GM12878 (cell line): Measurements from ENCODE around the gene LATS2. TPM values are rescaled to one million over a fixed set of nuclear protein-coding genes. Genes with fewer than 3 reads are reported as not detected.

Source experiments
- ATAC-seq: fragments of 200-7000 bp; cut with Tn5 transposase; 3 replicates; pipeline ENCODE4 v1.9.1; 2020; ENCODE audit warnings: mild to moderate bottlenecking, moderate library complexity
- BruUV-seq: library from RNA; stranded (reverse); fragments of 400-500 nt; replicated peaks from 2 replicates; lab custom pipeline; 2021; lab: Mats Ljungman, UMichigan
- CTCF ChIA-PET: fragments of 300-600 bp; sonication (Branson Sonifier 250); formaldehyde crosslinking; extraction: SDS; loops from one replicate; lab custom pipeline; 2021; ENCODE audit warnings: inconsistent platforms; lab: Yijun Ruan, JAX
- POLR2A ChIA-PET: fragments of 350-600 bp; formaldehyde crosslinking; extraction: SDS; loops from one replicate; lab custom pipeline; 2021; ENCODE audit warnings: inconsistent platforms; lab: Charles Lee
- RAD21 ChIA-PET: fragments of 300-600 bp; sonication (Branson Sonifier 250); formaldehyde crosslinking; loops from one replicate; lab custom pipeline; 2023; ENCODE audit warnings: antibody characterized with exemption; ENCODE audit not compliant: unreplicated experiment; lab: Charles Lee
- SMC1A ChIA-PET: fragments of 300-600 bp; sonication (Branson Sonifier 250); formaldehyde crosslinking; loops from one replicate; lab custom pipeline; 2023; ENCODE audit not compliant: unreplicated experiment, uncharacterized antibody; lab: Charles Lee
- DNase-seq: peaks from one replicate; pipeline ENCODE4 v3.0.0-alpha.2; 2011; ENCODE audit warnings: low read depth, low spot score
- FAIRE-seq: peaks from 3 replicates; lab custom pipeline; 2011; peaks lifted over from hg19 to GRCh38; lab: Jason Lieb, UNC
- H2AFZ ChIP-seq: 2 replicates; pipeline ENCODE4 v1.6.0; 2011; ENCODE audit warnings: low read depth, low read length, control low read depth; ENCODE audit not compliant: control insufficient read depth
- H3K27ac ChIP-seq: 2 replicates; pipeline ENCODE4 v1.5.1; 2011; ENCODE audit warnings: control low read depth; ENCODE audit not compliant: control insufficient read depth, insufficient read depth
- H3K27me3 ChIP-seq, 2 experiments: replicated peaks in 1 of 2; 2 replicates each; pipeline versions ENCODE4 v1.6.0 to v1.6.1; 2011; ENCODE audit warnings: low read length in 1 of 2; ENCODE audit not compliant: control insufficient read depth in 2 of 2, insufficient read depth in 2 of 2
- H3K36me3 ChIP-seq, 2 experiments: 2 replicates each; pipeline ENCODE4 v1.5.1; 2011; ENCODE audit warnings: low read length in 1 of 2; ENCODE audit not compliant: control insufficient read depth in 2 of 2, insufficient read depth in 2 of 2
- H3K4me1 ChIP-seq: 2 replicates; pipeline ENCODE4 v1.6.1; 2011; ENCODE audit warnings: mild to moderate bottlenecking, low read length, moderate library complexity, mixed read lengths; ENCODE audit not compliant: control insufficient read depth, insufficient read depth
- H3K4me2 ChIP-seq: 2 replicates; pipeline ENCODE4 v1.6.0; 2011; ENCODE audit warnings: control low read depth; ENCODE audit not compliant: control insufficient read depth, insufficient read depth
- H3K4me3 ChIP-seq: fragments of 200-600 bp; sonication (generic); 2 replicates; pipeline ENCODE4 v1.5.1; 2016
- H3K79me2 ChIP-seq: 2 replicates; pipeline ENCODE4 v1.6.0; 2011; ENCODE audit warnings: low read length; ENCODE audit not compliant: control insufficient read depth, insufficient read depth
- H3K9ac ChIP-seq: 2 replicates; pipeline ENCODE4 v1.8.0; 2011; ENCODE audit warnings: low read length, control low read depth, mixed read lengths; ENCODE audit not compliant: control insufficient read depth, insufficient read depth
- H3K9me3 ChIP-seq: replicated peaks from 3 replicates; pipeline ENCODE4 v1.5.1; 2011; ENCODE audit warnings: mild to moderate bottlenecking, low read length; ENCODE audit not compliant: control insufficient read depth, insufficient read depth
- H4K20me1 ChIP-seq: 2 replicates; pipeline ENCODE4 v1.6.0; 2011; ENCODE audit not compliant: control insufficient read depth, insufficient read depth
- CHD4 ChIP-seq: fragments of 200-600 bp; sonication (generic); IDR thresholded peaks from 2 replicates; pipeline ENCODE4 v1.6.1; 2016; ENCODE audit warnings: mild to moderate bottlenecking
- FOXK2 ChIP-seq: fragments of 450-650 bp; IDR thresholded peaks from 2 replicates; pipeline ENCODE4 v1.6.1; 2017; ENCODE audit warnings: mild to moderate bottlenecking, moderate library complexity
- GABPA ChIP-seq: IDR thresholded peaks from 2 replicates; pipeline ENCODE4 v1.6.1; 2014; ENCODE audit warnings: antibody characterized with exemption, low read depth, mild to moderate bottlenecking, inconsistent platforms
- MEF2A ChIP-seq: IDR thresholded peaks from 2 replicates; pipeline ENCODE4 v1.6.1; 2011; ENCODE audit warnings: low read depth, mild to moderate bottlenecking, low read length, moderate library complexity; ENCODE audit not compliant: insufficient read depth
- NFYA ChIP-seq: IDR thresholded peaks from 2 replicates; pipeline ENCODE4 v1.6.1; 2011; ENCODE audit warnings: low read depth, mild to moderate bottlenecking, low read length, improper control_type of control experiment, borderline replicate concordance
- NFYB ChIP-seq: IDR thresholded peaks from 2 replicates; pipeline ENCODE4 v1.6.1; 2011; ENCODE audit warnings: low read depth, mild to moderate bottlenecking, low read length, improper control_type of control experiment, moderate library complexity; ENCODE audit not compliant: insufficient read depth
- PAX8 ChIP-seq: fragments of 450-650 bp; IDR thresholded peaks from 2 replicates; pipeline ENCODE4 v1.6.1; 2017; ENCODE audit warnings: mild to moderate bottlenecking, moderate library complexity
- POLR2A ChIP-seq: IDR thresholded peaks from 2 replicates; pipeline ENCODE4 v1.6.1; 2011; ENCODE audit warnings: low read depth, mild to moderate bottlenecking, low read length
- RAD51 ChIP-seq: fragments of 450-650 bp; IDR thresholded peaks from 2 replicates; pipeline ENCODE4 v1.6.1; 2016; ENCODE audit warnings: moderate library complexity, mild to moderate bottlenecking, inconsistent platforms
- RELA ChIP-seq: fragments of 450-650 bp; IDR thresholded peaks from 2 replicates; pipeline ENCODE4 v1.8.0; 2014; ENCODE audit warnings: borderline replicate concordance; ENCODE audit not compliant: partially characterized antibody
- SIN3A ChIP-seq: IDR thresholded peaks from 2 replicates; pipeline ENCODE4 v1.6.1; 2012; ENCODE audit warnings: low read depth, low read length, improper control_type of control experiment
- SPI1 ChIP-seq: IDR thresholded peaks from 2 replicates; pipeline ENCODE4 v1.6.1; 2011; ENCODE audit warnings: low read depth, mild to moderate bottlenecking, low read length, moderate library complexity, borderline replicate concordance; ENCODE audit not compliant: insufficient read depth
- TCF12 ChIP-seq: IDR thresholded peaks from 2 replicates; pipeline ENCODE4 v1.6.1; 2011; ENCODE audit warnings: low read depth, mild to moderate bottlenecking, low read length
- ZNF217 ChIP-seq: fragments of 450-650 bp; IDR thresholded peaks from 2 replicates; pipeline ENCODE4 v1.6.1; 2017; ENCODE audit warnings: antibody characterized with exemption, mild to moderate bottlenecking
- WGBS: methylation state at CpG from one replicate; pipeline ENCODE4 v1.1.6; 2016; ENCODE audit warnings: low lambda C conversion rate; ENCODE audit not compliant: insufficient replicate concordance, insufficient coverage; ENCODE audit errors: missing lambda C conversion rate; 5-methylcytosine and 5-hydroxymethylcytosine counted together
- in situ Hi-C: fragments of 300-500 bp; cut with MboI; formaldehyde crosslinking; loops from 9 replicates; pipeline ENCODE4 v1.14.3; 2018; ENCODE audit warnings: mixed read lengths
- intact Hi-C: fragments of 100-400 bp; cut with micrococcal nuclease; formaldehyde crosslinking; loops from one replicate; pipeline ENCODE4 v1.14.2; 2022; ENCODE audit not compliant: unreplicated experiment
- polyA plus RNA-seq, 11 experiments: library from polyadenylated mRNA; depleted of rRNA in 4 of 11; unstranded in 6 of 11; stranded (reverse) in 5 of 11; fragments of >200 nt; fragmentation: Nextera tagmentation in 4 of 11; fragmentation: Illumina TruSeq in 1 of 11; extraction: Ambion mirVana in 4 of 11; extraction: Trizol in 1 of 11; gene quantifications; 1 replicate in 1 of 11; 2 replicates in 10 of 11; pipeline versions ENCODE4 v1.2.1 to v1.2.3, GENCODE V29; 2011 to 2016; ENCODE audit warnings: inconsistent platforms in 2 of 11, missing spikeins in 2 of 11, low read depth in 1 of 11
- total RNA-seq, 4 experiments: library from RNA; depleted of rRNA in 3 of 4; stranded (reverse); fragments of >200 nt in 3 of 4; fragmentation: Illumina TruSeq in 1 of 4; extraction: Trizol in 1 of 4; gene quantifications; 2 replicates each; pipeline versions ENCODE4 v1.2.1 to v1.2.3, GENCODE V29; 2013 to 2021
- TF ChIP-seq, protein P1 (sequence below): IDR thresholded peaks from 2 replicates; pipeline ENCODE4 v1.6.1; 2012; ENCODE audit warnings: low read depth, low read length, improper control_type of control experiment
- TF ChIP-seq, protein P2 (sequence below): IDR thresholded peaks from 2 replicates; pipeline ENCODE4 v1.6.1; 2012; ENCODE audit warnings: low read depth, low read length, improper control_type of control experiment
- TF ChIP-seq, protein P3 (sequence below): fragments of 450-650 bp; IDR thresholded peaks from 2 replicates; pipeline ENCODE4 v1.6.1; 2017; ENCODE audit warnings: borderline replicate concordance

The LATS2 gene
- total and polyA plus RNA-seq, 10 of the 15 experiments (the other 5 are each of a cell fraction or from before 2014, with no cell fraction given) = 0.90 to 7.8 (median 2.0) TPM

DNA sequence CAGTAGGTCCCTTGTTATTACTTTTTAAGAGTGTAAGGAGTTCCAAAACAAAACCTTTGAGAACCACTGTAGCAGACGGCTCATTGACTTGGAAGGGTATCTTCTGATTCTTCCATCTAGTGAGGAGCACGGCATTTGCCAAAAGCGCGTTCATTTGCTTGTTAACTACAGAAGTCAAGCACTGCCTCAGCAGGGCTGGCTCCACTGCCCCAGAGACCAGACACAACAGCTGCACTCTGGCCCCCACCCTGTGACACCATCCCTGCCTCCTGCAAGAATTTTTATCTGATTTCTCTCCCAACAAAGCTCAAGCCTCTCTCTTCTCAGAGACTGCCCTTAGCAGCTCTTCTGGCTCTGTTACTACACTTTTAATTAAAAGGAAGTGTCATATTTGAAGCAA, 138.1 kb downstream of the LATS2 start:
- TF ChIP-seq NFYA = no peak
- TF ChIP-seq, protein P1, sequence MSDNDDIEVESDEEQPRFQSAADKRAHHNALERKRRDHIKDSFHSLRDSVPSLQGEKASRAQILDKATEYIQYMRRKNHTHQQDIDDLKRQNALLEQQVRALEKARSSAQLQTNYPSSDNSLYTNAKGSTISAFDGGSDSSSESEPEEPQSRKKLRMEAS = no peak
- TF ChIP-seq GABPA = no peak
- TF ChIP-seq POLR2A = no peak
- no peak for TF ChIP-seq PAX8
- TF ChIP-seq, protein P2, sequence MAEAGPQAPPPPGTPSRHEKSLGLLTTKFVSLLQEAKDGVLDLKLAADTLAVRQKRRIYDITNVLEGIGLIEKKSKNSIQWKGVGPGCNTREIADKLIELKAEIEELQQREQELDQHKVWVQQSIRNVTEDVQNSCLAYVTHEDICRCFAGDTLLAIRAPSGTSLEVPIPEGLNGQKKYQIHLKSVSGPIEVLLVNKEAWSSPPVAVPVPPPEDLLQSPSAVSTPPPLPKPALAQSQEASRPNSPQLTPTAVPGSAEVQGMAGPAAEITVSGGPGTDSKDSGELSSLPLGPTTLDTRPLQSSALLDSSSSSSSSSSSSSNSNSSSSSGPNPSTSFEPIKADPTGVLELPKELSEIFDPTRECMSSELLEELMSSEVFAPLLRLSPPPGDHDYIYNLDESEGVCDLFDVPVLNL = no peak
- no peak for TF ChIP-seq FOXK2
- no peak for TF ChIP-seq RELA
- TF ChIP-seq MEF2A = no peak
- no peak for TF ChIP-seq CHD4
- no peak for TF ChIP-seq SPI1
- TF ChIP-seq TCF12 = no peak
- TF ChIP-seq ZNF217 = no peak
- TF ChIP-seq RAD51 = no peak
- TF ChIP-seq NFYB = no peak
- TF ChIP-seq SIN3A = no peak
- TF ChIP-seq, protein P3, sequence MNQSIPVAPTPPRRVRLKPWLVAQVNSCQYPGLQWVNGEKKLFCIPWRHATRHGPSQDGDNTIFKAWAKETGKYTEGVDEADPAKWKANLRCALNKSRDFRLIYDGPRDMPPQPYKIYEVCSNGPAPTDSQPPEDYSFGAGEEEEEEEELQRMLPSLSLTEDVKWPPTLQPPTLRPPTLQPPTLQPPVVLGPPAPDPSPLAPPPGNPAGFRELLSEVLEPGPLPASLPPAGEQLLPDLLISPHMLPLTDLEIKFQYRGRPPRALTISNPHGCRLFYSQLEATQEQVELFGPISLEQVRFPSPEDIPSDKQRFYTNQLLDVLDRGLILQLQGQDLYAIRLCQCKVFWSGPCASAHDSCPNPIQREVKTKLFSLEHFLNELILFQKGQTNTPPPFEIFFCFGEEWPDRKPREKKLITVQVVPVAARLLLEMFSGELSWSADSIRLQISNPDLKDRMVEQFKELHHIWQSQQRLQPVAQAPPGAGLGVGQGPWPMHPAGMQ = no peak
- Histone ChIP-seq H3K9me3 (no peaks in the 10 kb centered on the region), H3K27ac (no peak overlapping the region), H3K36me3 (no peaks in the 10 kb centered on the region), H3K79me2 (no peaks in the 10 kb centered on the region), H3K27me3 (no peaks in the 10 kb centered on the region), H3K4me3 (no peak overlapping the region), H3K4me1 (no peaks in the 10 kb centered on the region), H3K4me2 (no peak overlapping the region), H3K9ac (no peak overlapping the region), H2AFZ (no peak overlapping the region), H4K20me1 (no peaks in the 10 kb centered on the region)
- 69% methylated on average over 4 of the region's 4 CpGs for WGBS
- ChIA-PET POLR2A (no interaction called here), RAD21 (interaction anchor here (1.2 to 2.1 kb wide), 2 partner anchors 19 to 95 kb away, joined by 4 to 6 read pairs; no protein-coding TSS in a partner anchor), SMC1A (interaction anchor here (0.7 kb wide), 1 partner anchor 19 kb away, joined by 3 read pairs; no protein-coding TSS in a partner anchor), CTCF (interaction anchor here (1.0 to 7.1 kb wide), 6 partner anchors 95 to 430 kb away, joined by 3 to 82 read pairs (median 4); no protein-coding TSS in a partner anchor)
- intact Hi-C loops (no loop called here), in situ Hi-C loops (loop anchor here (5.0 kb wide), 1 partner anchor 741 kb away; no protein-coding TSS in a partner anchor)
- no peak for ATAC-seq
- no TSS peak for BruUV-seq
- DNase-seq = no peak
- no peak for FAIRE-seq
